Measurements from ENCODE around the gene SDR39U1. TPM values are rescaled to one million over a fixed set of nuclear protein-coding genes. Genes with fewer than 3 reads are reported as not detected.
A peak's percentile ranks its signal among the peaks of the same experiment; 100 is the strongest.

SDR39U1 gene
- total RNA-seq, 1 donor from 2014 or later = 36.9 TPM

DNA sequence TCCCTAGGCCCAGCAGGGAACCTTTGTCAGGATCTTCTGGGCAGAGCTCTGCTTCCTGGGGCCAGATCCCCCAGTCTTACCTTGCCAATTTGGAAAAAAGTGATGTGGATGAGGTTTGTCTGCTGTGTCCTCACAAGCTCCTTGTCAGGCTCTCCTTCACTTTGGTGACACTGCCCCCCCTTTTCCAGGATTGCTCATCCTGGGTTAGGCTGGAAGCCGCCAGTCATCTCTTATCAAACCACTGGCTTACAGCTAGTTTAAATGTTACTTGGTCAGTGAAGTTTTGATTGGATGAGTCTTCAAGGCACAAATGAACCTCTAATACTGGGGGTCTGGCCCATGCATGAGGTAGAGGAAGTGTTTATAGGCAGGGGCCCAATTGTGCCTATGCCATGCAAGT is 28.5 kb downstream of the SDR39U1 start:
- no peak for DNase-seq (ENCODE audit: low read depth)
- no peak overlapping the region for H3K4me3 ChIP-seq (ENCODE audit: low read depth, low read length)
- TF ChIP-seq, protein P1, sequence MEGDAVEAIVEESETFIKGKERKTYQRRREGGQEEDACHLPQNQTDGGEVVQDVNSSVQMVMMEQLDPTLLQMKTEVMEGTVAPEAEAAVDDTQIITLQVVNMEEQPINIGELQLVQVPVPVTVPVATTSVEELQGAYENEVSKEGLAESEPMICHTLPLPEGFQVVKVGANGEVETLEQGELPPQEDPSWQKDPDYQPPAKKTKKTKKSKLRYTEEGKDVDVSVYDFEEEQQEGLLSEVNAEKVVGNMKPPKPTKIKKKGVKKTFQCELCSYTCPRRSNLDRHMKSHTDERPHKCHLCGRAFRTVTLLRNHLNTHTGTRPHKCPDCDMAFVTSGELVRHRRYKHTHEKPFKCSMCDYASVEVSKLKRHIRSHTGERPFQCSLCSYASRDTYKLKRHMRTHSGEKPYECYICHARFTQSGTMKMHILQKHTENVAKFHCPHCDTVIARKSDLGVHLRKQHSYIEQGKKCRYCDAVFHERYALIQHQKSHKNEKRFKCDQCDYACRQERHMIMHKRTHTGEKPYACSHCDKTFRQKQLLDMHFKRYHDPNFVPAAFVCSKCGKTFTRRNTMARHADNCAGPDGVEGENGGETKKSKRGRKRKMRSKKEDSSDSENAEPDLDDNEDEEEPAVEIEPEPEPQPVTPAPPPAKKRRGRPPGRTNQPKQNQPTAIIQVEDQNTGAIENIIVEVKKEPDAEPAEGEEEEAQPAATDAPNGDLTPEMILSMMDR (conservative IDR thresholded peaks at IDR 0.05; ENCODE audit: low read depth, low read length) = no peak

- DNase-seq (ENCODE audit: low read depth) = no peak
- H3K4me3 ChIP-seq (ENCODE audit: low read depth, low read length) = no peak overlapping the region
- TF ChIP-seq, protein P1 (conservative IDR thresholded peaks at IDR 0.05; ENCODE audit: low read depth, low read length) = peak; percentile 79
Observed at GRCh38 chr14:24411443-24412389, 30.9 kb downstream of the SDR39U1 start.

DNA sequence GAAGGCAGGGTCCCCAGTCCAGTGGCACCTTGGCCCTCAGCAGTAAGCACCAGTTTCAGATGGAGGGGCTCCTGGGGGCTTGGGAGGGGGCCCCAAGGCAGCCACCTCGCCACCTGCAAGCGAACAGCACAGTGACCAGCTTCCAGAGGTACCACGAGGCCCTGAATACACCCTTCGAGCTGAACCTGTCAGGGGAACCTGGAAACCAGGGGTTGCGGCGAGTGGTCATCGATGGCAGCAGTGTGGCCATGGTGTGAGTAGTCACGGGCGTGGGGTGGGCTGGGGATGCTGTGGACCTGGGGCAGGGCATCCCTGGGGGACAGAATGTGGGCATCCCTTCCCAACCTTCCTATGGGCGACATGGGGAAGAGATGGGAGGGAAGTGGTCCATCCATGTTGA is 32.6 kb downstream of the SDR39U1 start:
- DNase-seq (ENCODE audit: low read depth) = no peak
- TF ChIP-seq, protein P1 (conservative IDR thresholded peaks at IDR 0.05; ENCODE audit: low read depth, low read length) = no peak
- H3K4me3 ChIP-seq (ENCODE audit: low read depth, low read length) = no peak overlapping the region

GRCh38 chr14:24409192-24409591 is 33.4 kb downstream of the SDR39U1 start:
- no peak for DNase-seq (ENCODE audit: low read depth)
- no peak overlapping the region for H3K4me3 ChIP-seq (ENCODE audit: low read depth, low read length)
- TF ChIP-seq, protein P1 (conservative IDR thresholded peaks at IDR 0.05; ENCODE audit: low read depth, low read length) = no peak

- no peak for DNase-seq (ENCODE audit: low read depth)
- TF ChIP-seq, protein P1 (conservative IDR thresholded peaks at IDR 0.05; ENCODE audit: low read depth, low read length) = no peak
- H3K4me3 ChIP-seq (ENCODE audit: low read depth, low read length) = no peak overlapping the region
Observed at GRCh38 chr14:24408764-24409163, 33.8 kb downstream of the SDR39U1 start.

DNA sequence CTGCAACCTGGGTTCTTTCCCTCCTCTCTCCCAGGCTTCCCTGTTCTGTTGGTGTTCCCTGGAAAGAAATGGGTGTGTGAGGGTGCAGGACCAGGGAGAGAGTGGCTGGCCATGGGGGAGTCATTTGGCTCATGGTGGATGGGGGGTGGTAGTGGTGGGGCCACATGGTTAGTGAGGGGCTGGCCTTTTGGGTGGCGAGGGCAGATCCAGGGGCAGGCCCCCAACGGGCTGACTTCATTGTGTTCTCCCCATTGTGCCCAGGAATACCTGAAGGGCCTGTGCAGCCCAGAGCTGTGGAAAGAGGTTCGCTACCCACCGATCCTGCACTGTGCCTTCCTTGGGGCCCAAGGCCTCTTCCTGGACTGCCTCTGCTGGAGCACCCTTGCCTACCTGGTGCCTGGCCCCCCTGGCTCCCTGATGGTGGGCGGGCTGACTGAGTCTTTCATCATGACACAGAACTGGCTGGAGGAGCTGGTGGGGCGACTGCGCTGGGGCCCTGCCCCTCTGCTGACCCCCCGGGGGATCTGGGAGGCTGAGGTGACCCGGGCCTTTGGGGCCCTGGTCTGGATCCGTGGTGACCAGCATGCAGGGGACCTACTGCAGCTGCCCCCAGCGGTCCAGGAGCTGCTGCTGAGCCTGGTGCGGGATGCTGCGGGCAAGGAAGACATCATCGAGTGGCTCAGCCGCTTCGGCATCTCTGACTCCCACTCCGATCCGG is 34.8 kb downstream of the SDR39U1 start:
- DNase-seq (ENCODE audit: low read depth) = no peak
- TF ChIP-seq, protein P1 (conservative IDR thresholded peaks at IDR 0.05; ENCODE audit: low read depth, low read length) = no peak
- no peak overlapping the region for H3K4me3 ChIP-seq (ENCODE audit: low read depth, low read length)

Data from epithelial cell of proximal tubule (primary cell).